ENCODE data around the gene CTBP2.
"Not testable (repeated sequence)": the region's sequence is repeated elsewhere in the genome, so short reads cannot be mapped to it uniquely, and the experiment has no call there.

CTBP2 gene

DNA sequence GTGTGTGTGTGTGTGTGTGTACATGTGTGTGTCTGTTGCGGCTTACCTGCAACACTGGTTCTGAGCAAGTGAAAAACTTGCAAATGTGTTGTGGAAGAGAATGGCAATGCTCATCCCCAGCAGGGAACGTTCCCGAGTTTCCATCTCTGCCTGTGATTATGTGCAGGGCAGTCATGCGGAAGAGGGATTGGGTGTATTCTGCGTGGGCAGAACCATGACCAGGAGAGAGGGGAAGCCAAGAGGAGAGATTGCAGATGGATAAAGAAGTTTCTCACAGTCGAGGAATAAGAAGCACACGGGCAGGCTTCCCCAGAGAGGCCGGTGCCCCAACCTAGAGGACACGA lies 99.9 kb downstream of the CTBP2 start:
- DNase-seq: no peak

- no peak for DNase-seq
Observed at GRCh38 chr10:125060026-125060425, 100.3 kb downstream of the CTBP2 start.

DNA sequence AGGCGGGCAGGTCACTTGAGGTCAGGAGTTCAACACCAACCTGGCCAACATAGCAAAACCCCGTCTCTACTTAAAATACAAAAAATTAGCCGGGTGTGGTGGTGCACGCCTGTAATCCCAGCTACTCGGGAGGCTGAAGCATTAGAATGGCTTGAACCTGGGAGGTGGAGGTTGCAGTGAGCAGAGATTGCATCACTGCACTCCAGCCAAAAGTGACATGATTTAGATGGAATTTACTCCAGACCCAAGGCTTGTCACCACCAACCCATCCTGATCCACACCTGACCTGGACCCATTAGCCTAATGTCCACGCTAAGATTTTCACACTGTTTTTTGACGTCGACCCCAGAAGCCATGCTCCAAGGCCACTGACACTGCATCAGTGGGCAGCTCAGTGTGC lies 101.0 kb downstream of the CTBP2 start:
- DNase-seq: not testable (repeated sequence)

DNA sequence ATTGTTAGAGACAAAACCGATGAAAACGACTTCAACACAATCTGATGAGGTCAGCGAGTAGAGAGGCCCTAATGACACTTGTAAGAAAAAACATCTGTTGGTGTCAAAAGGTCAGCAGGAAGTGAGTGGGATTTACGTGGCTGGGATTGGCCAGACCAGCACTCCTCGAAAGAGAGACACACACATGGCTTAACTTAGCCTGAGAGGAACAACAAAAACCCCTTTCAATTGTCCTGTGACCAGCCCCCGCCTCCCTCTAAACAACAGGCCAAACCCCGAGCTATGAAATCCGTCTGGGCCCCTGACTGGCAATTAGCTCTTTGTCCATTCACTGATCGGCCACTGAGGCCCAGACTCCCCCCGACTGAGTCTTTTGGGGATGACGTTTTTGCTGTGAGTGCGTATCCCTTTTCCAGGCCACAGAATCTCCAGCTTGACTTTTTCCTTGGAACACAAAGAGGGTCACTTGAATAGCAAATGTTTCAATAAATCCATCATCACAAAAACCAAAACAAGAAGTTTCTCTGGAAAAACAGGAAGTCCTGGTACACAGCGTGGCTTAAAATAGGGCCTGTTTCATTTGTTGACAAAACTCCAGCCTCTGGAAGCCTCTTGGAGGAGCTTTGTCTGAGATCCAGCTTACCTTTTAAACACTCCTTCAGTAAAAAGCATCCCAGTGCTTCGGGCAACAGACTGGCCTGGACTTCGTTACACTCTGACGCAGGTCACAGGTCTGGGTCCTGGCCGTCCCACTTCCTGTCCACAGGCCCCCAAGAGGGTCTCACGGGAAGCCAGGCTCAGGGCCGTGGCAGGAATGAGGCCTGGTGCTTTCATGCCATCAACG lies 103.0 kb downstream of the CTBP2 start:
- no peak for DNase-seq

GRCh38 chr10:125056161-125057132 lies 103.9 kb downstream of the CTBP2 start:
- DNase-seq: no peak

- no peak for DNase-seq
Observed at GRCh38 chr10:125055446-125055845, 104.9 kb downstream of the CTBP2 start.

GRCh38 chr10:125054669-125055268 lies 105.6 kb downstream of the CTBP2 start:
- DNase-seq: no peak

DNA sequence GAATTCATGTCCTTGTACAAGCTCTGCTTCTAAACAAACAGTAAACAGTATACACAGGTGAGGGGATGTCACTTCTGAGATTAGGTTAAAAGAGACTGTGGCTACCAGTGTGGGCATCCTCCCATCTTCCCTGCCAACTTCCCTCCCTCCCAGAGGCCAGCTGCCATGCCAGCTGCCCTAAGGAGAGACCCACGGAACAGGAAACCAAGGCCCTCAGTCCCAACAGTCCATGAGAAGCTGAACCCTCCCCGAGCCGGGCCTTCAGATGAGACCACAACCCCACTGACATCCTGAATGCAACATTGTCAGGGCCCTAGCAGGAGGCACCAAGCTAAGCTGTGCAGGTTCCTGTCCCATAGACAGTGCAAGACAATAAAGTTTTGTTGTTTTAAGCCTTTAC lies 106.1 kb downstream of the CTBP2 start:
- DNase-seq: no peak

DNA sequence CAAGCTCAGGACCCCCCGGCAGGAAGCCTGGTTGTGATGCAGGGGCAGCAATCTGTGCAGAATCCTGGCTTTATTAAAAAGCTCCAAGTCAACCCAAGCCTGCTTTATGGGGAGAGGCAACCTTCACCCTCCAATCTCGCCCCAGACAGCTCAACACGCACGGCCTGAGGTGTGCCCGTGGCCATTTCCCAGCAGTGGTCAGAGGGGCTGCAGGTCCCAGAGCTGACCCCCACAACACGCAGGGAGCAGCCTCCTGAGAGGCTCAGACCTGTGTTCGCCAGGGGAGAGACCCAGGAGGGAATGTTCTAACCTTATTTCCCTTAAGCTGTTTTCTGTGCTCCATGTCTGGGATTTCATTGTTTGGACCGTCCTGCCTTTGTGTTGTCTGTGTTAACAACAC lies 108.2 kb downstream of the CTBP2 start:
- DNase-seq: no peak

GRCh38 chr10:125050383-125050782 lies 110.0 kb downstream of the CTBP2 start:
- DNase-seq: no peak

GRCh38 chr10:125049216-125049881 lies 111.0 kb downstream of the CTBP2 start:
- no peak for DNase-seq

DNA sequence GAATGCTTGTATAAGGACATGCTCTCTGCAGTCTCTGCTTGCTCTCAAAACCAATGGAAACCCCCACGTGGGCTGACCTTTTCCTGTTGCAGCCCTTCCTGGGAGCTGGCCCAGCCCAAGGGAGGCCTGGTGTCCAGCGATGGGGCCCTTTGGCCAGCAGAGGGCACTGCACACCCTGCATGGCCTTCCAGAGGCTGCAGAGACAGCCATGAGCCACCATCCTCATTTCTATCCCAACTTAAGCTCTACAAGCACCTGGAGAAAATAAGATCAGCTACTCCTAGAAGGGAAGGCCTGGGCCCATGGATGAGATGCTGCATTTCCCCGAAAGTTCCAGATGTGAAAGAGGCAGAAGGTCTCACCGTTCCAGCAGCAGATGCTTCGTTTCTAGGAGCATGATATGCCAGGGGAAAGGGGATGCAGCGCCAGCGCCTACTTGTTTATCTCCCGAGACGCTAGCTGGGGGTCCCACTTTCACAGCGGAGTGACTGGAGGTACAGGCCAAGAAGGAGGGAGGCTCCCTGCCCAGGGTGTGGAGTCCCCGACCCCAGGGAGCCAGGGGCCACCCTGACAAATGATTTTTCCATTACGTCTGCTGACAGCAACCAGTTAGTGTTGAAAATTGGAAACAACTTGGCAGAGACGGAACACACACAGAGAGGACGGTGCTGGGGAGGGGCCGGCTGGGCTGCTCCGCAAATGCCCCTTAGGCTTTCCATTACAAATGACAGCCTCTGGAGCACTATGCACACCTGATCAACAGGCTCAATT lies 112.1 kb downstream of the CTBP2 start:
- peak; percentile 22 to 56 for DNase-seq

DNA sequence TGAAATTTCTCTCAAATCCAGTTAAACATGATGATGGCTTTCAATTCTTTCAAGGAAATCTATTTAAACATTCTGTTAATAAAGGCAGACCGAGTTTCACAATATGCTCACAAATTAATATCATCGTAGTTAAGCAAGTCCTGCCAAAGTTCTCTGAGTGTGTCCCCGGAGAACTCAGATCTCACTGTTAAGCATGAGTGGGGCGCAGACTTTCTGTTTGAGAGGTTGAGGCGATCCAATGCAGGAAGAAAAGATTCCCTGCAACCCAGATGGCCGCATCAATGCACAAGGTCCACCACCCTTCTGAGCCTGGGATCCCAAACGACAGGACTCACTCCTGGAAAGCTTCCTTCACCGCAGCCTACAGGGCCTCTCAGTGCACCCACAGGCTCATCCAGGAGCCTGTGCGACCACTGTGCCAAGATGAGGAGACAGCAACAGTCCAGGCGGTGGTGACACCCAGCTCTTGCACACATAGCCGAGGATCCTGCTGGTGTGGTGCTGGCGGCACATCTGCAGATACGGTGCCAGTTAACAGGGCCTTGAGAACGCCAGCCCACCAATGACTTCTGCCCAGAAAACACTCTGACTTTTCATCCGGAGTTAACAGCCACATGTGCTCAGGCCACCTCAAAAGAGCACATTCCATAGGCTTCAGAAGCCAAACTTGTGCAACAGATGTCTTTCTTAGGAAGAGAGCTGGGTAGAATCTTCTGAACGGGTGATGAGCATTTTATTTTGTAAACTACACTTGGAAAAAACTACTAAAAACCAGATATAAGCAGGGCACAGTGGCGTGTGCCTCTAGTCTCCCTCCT lies 116.3 kb downstream of the CTBP2 start:
- no peak for DNase-seq

DNA sequence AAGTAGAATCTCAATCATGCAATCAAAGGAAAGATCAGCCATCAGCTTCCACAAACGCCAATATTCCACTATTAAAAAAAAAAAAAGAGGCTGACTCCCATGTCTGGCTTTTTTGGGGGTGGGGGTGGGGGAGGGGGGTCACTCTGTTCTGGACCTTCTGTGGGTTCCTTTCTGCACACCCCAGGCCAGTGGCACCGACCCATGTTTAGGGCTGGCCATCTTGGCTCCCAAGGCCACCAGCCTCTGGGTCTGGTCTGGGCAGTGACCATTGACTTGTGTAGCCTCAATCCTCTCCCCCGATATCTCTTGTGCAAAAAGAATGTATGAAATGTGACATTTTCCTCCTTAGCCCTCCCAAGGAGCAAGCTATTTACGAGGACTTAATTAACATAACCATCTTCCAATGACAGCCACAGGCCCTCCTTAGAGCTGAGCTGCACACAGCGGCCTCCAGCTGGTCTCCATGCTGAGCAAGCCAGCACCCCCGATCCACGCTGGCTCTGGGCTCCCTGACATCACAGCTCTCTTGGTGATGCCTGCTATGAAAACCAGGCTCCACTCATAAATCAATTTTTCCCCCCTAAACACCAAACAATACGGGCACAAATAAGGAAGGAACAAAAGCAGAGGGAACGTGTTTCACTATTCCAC lies 118.4 kb downstream of the CTBP2 start:
- no peak for DNase-seq

GRCh38 chr10:125039354-125039769 lies 121.0 kb downstream of the CTBP2 start:
- no peak for DNase-seq

DNA sequence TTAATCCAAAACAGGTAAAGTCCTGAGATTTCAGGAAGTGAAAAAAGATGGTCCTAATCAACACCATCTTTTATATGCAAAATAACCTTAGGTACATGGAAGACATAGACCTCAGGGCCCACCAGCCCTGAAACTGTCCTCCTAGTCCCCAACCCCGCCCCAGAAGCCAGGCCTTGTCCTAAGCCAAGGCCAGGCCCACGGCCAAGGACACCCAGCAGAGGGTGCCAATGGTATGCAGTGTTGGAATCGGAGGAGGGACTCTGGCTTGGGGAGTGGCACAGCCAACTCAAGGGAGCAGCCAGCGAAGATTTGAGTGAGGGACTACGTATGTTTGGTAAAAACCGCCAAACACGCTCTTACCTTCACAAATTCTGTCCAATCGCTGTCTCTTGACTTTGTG lies 121.7 kb downstream of the CTBP2 start:
- peak in 1 of 2 experiments; percentile 3 for DNase-seq

GRCh38 chr10:125037145-125037877 lies 123.1 kb downstream of the CTBP2 start:
- DNase-seq: no peak

DNA sequence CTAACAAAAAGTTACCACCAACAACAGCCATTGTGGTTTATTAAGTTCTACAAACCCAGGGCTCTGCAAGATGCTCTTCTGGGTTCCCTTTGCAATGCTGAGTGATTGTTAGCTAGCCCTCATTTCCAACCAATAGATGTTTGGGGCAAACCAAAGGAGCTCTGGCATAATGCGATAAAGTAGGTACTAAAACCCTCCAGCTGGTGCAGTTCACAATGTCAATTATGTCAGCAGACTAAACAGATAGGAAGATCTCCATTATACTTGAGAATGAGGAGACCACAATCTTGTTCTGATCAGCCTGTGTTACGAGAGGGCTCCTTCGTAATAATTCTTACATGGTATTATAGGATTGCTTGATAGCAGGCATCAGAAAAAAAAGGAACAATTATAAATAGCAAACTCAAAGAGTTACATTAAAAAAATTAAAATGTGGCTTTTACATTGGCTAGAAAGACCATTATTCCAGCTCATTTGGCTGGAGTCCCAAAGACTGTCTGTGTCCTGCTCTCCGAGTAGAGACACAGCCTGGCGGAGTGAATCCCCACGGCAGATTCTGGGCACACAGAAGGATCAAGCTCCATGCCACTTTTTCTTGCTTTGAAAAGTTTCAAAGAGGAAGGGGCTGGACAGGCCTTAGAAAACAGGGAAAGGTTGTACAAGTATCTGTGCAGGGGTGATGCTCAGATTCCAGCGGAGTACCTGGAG lies 124.6 kb downstream of the CTBP2 start:
- DNase-seq: no peak

DNA sequence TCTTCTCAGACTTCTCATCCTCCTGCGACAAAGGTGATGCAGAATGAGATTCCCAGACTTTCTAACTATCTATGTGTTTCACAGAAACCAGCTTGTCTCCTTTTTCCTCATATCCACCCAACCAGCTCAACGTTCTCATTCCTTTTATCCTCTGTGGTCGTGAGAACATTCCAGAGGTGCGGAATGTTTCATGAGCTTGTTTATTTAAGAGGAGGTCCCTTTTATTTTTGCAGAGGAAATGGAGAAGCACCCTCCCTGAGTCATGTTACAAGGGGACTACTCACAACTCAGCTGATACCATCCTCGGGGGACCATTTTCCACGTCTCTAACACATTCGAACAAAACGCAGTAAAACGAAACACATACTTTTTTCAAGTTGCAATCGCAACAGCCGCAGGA lies 125.2 kb downstream of the CTBP2 start:
- no peak for DNase-seq

All from NCI-H446 (cell line).